GM18502 (cell line): ENCODE measurements around the gene CEMIP2.

Source experiments
- ATAC-seq: cut with Tn5 transposase; IDR thresholded peaks from one replicate; pipeline ENCODE4 v1.9.1; 2021; ENCODE audit warnings: mild to moderate bottlenecking; ENCODE audit not compliant: unreplicated experiment, poor library complexity

CEMIP2 gene

GRCh38 chr9:71752928-71753327, 15.4 kb downstream of the CEMIP2 start:
- no peak for ATAC-seq

GRCh38 chr9:71752352-71752751, 16.0 kb downstream of the CEMIP2 start:
- no peak for ATAC-seq

- ATAC-seq, result no peak
These were observed 20.0 kb downstream of the CEMIP2 start for GRCh38 chr9:71748280-71748743.

- no peak for ATAC-seq
These were observed 20.7 kb downstream of the CEMIP2 start for GRCh38 chr9:71747576-71747975.

GRCh38 chr9:71746758-71747125, 21.6 kb downstream of the CEMIP2 start:
- no peak for ATAC-seq

- no peak for ATAC-seq
These were observed 22.1 kb downstream of the CEMIP2 start for GRCh38 chr9:71746023-71746757.

- ATAC-seq, result no peak
These were observed 23.4 kb downstream of the CEMIP2 start for GRCh38 chr9:71744754-71745521.

- no peak for ATAC-seq
These were observed 24.4 kb downstream of the CEMIP2 start for GRCh38 chr9:71743882-71744281.

GRCh38 chr9:71743217-71743705, 25.1 kb downstream of the CEMIP2 start:
- no peak for ATAC-seq

GRCh38 chr9:71742703-71743102, 25.6 kb downstream of the CEMIP2 start:
- ATAC-seq, result no peak

- no peak for ATAC-seq
These were observed 26.2 kb downstream of the CEMIP2 start for GRCh38 chr9:71741926-71742648.

GRCh38 chr9:71740199-71740598, 28.1 kb downstream of the CEMIP2 start:
- ATAC-seq, result no peak

GRCh38 chr9:71737455-71737854, 30.9 kb downstream of the CEMIP2 start:
- ATAC-seq, result no peak

- ATAC-seq, result no peak
These were observed 32.1 kb downstream of the CEMIP2 start for GRCh38 chr9:71736236-71736635.

GRCh38 chr9:71734950-71735349, 33.4 kb downstream of the CEMIP2 start:
- no peak for ATAC-seq

GRCh38 chr9:71733176-71733575, 35.1 kb downstream of the CEMIP2 start:
- no peak for ATAC-seq

GRCh38 chr9:71729816-71730526, 38.3 kb downstream of the CEMIP2 start:
- no peak for ATAC-seq

GRCh38 chr9:71726723-71727122, 41.6 kb downstream of the CEMIP2 start:
- ATAC-seq, result no peak

- ATAC-seq, result no peak
These were observed 42.5 kb downstream of the CEMIP2 start for GRCh38 chr9:71725590-71726338.

GRCh38 chr9:71721855-71722254, 46.5 kb downstream of the CEMIP2 start:
- no peak for ATAC-seq
